Heart right ventricle (tissue), 16 donors: Measurements from ENCODE around the gene HECTD2. TPM values are rescaled to one million over a fixed set of nuclear protein-coding genes. Genes with fewer than 3 reads are reported as not detected.
"Not testable (repeated sequence)": the region's sequence is repeated elsewhere in the genome, so short reads cannot be mapped to it uniquely, and the experiment has no call there.

ENCODE experiments used
- ATAC-seq, 8 donors: fragments of 200-7000 bp; cut with Tn5 transposase; one replicate each; pipeline ENCODE4 v1.9.1; 2020; ENCODE audit warnings: mild to moderate bottlenecking in 8 of 8, moderate library complexity in 8 of 8, moderate number of reproducible peaks in 1 of 8
- DNase-seq, 2 donors: peaks; one replicate each; pipeline ENCODE4 v3.0.0-alpha.2; 2020
- H3K27ac ChIP-seq, 10 donors: fragments of 200-600 bp; sonication (generic) in 2 of 10; one replicate each; pipeline versions ENCODE4 v1.5.0 to v1.8.0; 2020 to 2022; ENCODE audit warnings: mild to moderate bottlenecking in 3 of 10
- H3K27me3 ChIP-seq, 7 donors: fragments of 200-600 bp; one replicate each; pipeline ENCODE4 v1.8.0; 2021 to 2022; ENCODE audit warnings: mild to moderate bottlenecking in 2 of 7
- H3K36me3 ChIP-seq, 9 donors: fragments of 200-600 bp; sonication (generic) in 1 of 9; one replicate each; pipeline versions ENCODE4 v1.5.0 to v1.8.0; 2020 to 2022; ENCODE audit warnings: mild to moderate bottlenecking in 2 of 9
- H3K4me1 ChIP-seq, 9 donors: fragments of 200-600 bp; sonication (generic) in 1 of 9; one replicate each; pipeline versions ENCODE4 v1.5.0 to v1.8.0; 2020 to 2022; ENCODE audit warnings: mild to moderate bottlenecking in 4 of 9
- H3K4me3 ChIP-seq, 10 donors: fragments of 200-600 bp; sonication (generic) in 2 of 10; one replicate each; pipeline versions ENCODE4 v1.5.0 to v1.8.0; 2020 to 2022; ENCODE audit warnings: mild to moderate bottlenecking in 7 of 10, moderate library complexity in 2 of 10
- H3K9me3 ChIP-seq, 11 donors: fragments of 200-600 bp in 10 of 11; sonication (generic) in 2 of 11; one replicate each; pipeline versions ENCODE4 v1.5.0 to v1.8.0; 2013 to 2022; ENCODE audit warnings: mild to moderate bottlenecking in 2 of 11, control low read depth in 1 of 11, moderate library complexity in 1 of 11
- CTCF ChIP-seq, 9 donors: fragments of 200-600 bp; sonication (generic) in 2 of 9; IDR thresholded peaks; one replicate each; pipeline versions ENCODE4 v1.5.0 to v1.8.0; 2021 to 2022; ENCODE audit warnings: antibody characterized with exemption in 9 of 9, mild to moderate bottlenecking in 5 of 9, moderate library complexity in 1 of 9
- WGBS, 2 donors: extraction: QIAGEN DNeasy Blood & Tissue Kit; methylation state at CpG; one replicate each; pipeline ENCODE4 v1.1.7; 2013; ENCODE audit warnings: inconsistent platforms in 1 of 2; 5-methylcytosine and 5-hydroxymethylcytosine counted together
- intact Hi-C, 10 donors: fragments of 100-400 bp; cut with DNase I; formaldehyde crosslinking; loops; one replicate each; pipeline versions ENCODE4 v1.11.1 to v1.14.2; 2022
- polyA plus RNA-seq, 2 donors: library from polyadenylated mRNA; stranded (reverse); fragments of 200-250 nt; gene quantifications; one replicate each; pipeline ENCODE4 v1.2.3, GENCODE V29; 2013
- total RNA-seq, 10 donors: library from RNA; stranded (reverse); fragmentation: NEBNext Ultra II Directional in 3 of 10; extraction: Animal tissue kit (Norgen Biotek cat#: 25700) in 3 of 10; gene quantifications; one replicate each; pipeline versions ENCODE4 v1.2.1 to v1.2.4, GENCODE V29; 2021 to 2023
- donor health status: Arrhythmogenic right ventricular cardiomyopathy.
- donor health status: ischemic (EF 13 %, LVEDD 7.1; RV severe dilation, severe dysfunction).
- donor health status: healthy with polysubstance abuse.
- donor health status: DM: no; HTN: yes; CAD: no.
- donor health status: DM: no; HTN: no; CAD: no.
- donor health status: ischemic (EF 25% LVEDD 6.9; RV normal size, moderate dysfunction).
- donor health status: ischemic (EF 25% LVEDD 5.7; RV mildly dilated, moderate dysfunction).
- donor health status: healthy.
- donor health status: DM: yes; HTN: yes; CAD: no.
- donor health status: Ischemic cardiomyopathy.
- donor health status: ischemic (EF 35%, LVEDD 5.7; RV mildly dilated, moderate dysfunction).
- donor health status: nonischemic (EF 11% LVEDD 7.7; RV severe dilation, severe dysfunction).
- donor health status: DM: yes; HTN: yes; CAD: no.
- donor health status: PGD.
- donor health status: ischemic (EF 29% LVEDD 5.4; RV normal size, mild dysfunction).
- donor health status: nonischemic (EF 23%, LVEDD 6.1; RV moderate dilation, normal function).

Gene HECTD2
- total and polyA plus RNA-seq, 12 donors, result 2.2 to 6.9 (median 5.2) TPM

GRCh38 chr10:91559169-91559568 lies 149.0 kb downstream of the HECTD2 start:
- no peak for ATAC-seq
- no peaks in the 10 kb centered on the region for H3K27me3 ChIP-seq
- H3K4me1 ChIP-seq, result peaks cover 0 to 41% (median 11%) of the 10 kb centered on the region in 9 donors
- no peak for DNase-seq
- no peak for TF ChIP-seq CTCF (IDR thresholded peaks at IDR 0.05)
- WGBS, 2 donors, result 93 to 98% methylated on average over 1 of the region's 1 CpG
- intact Hi-C loops, result loop anchor here in 7 of 10 donors (5.0 to 10.0 kb wide), 5 partner anchors 63 to 264 kb away; partner anchors contain the start of gene HECTD2 (in 1 of the 7)
- H3K9me3 ChIP-seq, result no peaks in the 10 kb centered on the region
- no peaks in the 10 kb centered on the region for H3K36me3 ChIP-seq
- no peak overlapping the region for H3K27ac ChIP-seq
- H3K4me3 ChIP-seq, result no peak overlapping the region

GRCh38 chr10:91559750-91560149 lies 149.6 kb downstream of the HECTD2 start:
- no peak for ATAC-seq
- intact Hi-C loops, result loop anchor here in 7 of 10 donors (5.0 to 10.0 kb wide), 5 partner anchors 63 to 265 kb away; partner anchors contain the start of gene HECTD2 (in 1 of the 7)

GRCh38 chr10:91560827-91561226 lies 150.7 kb downstream of the HECTD2 start:
- 81 to 87% methylated on average over 3 of the region's 3 CpGs for WGBS, 2 donors
- intact Hi-C loops, ATAC-seq, H3K27me3 ChIP-seq, H3K36me3 ChIP-seq, H3K4me3 ChIP-seq, DNase-seq, H3K9me3 ChIP-seq, H3K27ac ChIP-seq: not testable (repeated sequence)
- H3K4me1 ChIP-seq, result peaks cover 0 to 46% (median 19%) of the 10 kb centered on the region in 9 donors

More at GRCh38 chr10:91559750-91560149, 149.6 kb downstream of the HECTD2 start:
- no peak overlapping the region for H3K4me3 ChIP-seq
- peaks cover 0 to 46% (median 14%) of the 10 kb centered on the region in 9 donors for H3K4me1 ChIP-seq
- no peak overlapping the region for H3K27ac ChIP-seq
- TF ChIP-seq CTCF (IDR thresholded peaks at IDR 0.05), result no peak
- no peaks in the 10 kb centered on the region for H3K36me3 ChIP-seq
- no peaks in the 10 kb centered on the region for H3K27me3 ChIP-seq
- WGBS, 2 donors, result 92 to 95% methylated on average over 2 of the region's 2 CpGs
- no peaks in the 10 kb centered on the region for H3K9me3 ChIP-seq
- DNase-seq, result no peak

- intact Hi-C loops, result no loop called here
- 73 to 74% methylated on average over 2 of the region's 2 CpGs for WGBS, 2 donors
- DNase-seq (no peak), ATAC-seq (peak in 2 of 8 donors; percentile 33 to 34)
- no peak overlapping the region for H3K27ac ChIP-seq
- H3K4me1 ChIP-seq, result peaks cover 0 to 39% (median 15%) of the 10 kb centered on the region in 9 donors
- H3K36me3 ChIP-seq, result no peaks in the 10 kb centered on the region
- TF ChIP-seq CTCF (IDR thresholded peaks at IDR 0.05), result no peak
- no peaks in the 10 kb centered on the region for H3K9me3 ChIP-seq
- no peak overlapping the region for H3K4me3 ChIP-seq
- H3K27me3 ChIP-seq, result no peaks in the 10 kb centered on the region
Observed at GRCh38 chr10:91562839-91563581, 152.9 kb downstream of the HECTD2 start.

GRCh38 chr10:91564026-91564425 lies 153.9 kb downstream of the HECTD2 start:
- ATAC-seq (peak; percentile 68 to 93 (median 87)), DNase-seq (peak in 1 of 2 donors; percentile 39)
- H3K27ac ChIP-seq, result peak overlapping the region in 4 of 10 donors; percentile 13 to 47 (median 30)
- intact Hi-C loops, result no loop called here
- 73 to 75% methylated on average over 3 of the region's 3 CpGs for WGBS, 2 donors
- H3K27me3 ChIP-seq, result no peaks in the 10 kb centered on the region
- peaks cover 0 to 35% (median 9%) of the 10 kb centered on the region in 9 donors for H3K4me1 ChIP-seq
- H3K36me3 ChIP-seq, result no peaks in the 10 kb centered on the region
- no peak overlapping the region for H3K4me3 ChIP-seq
- no peaks in the 10 kb centered on the region for H3K9me3 ChIP-seq
- peak in 1 of 9 donors; percentile 20 for TF ChIP-seq CTCF (IDR thresholded peaks at IDR 0.05)
